DND-41 (cell line): ENCODE measurements around the gene HDGF.

Experiments used
- EZH2 ChIP-seq: IDR thresholded peaks from 3 replicates; pipeline ENCODE4 v1.6.1; 2012; ENCODE audit warnings: borderline replicate concordance, low read depth, mild to moderate bottlenecking, moderate library complexity, low read length, inconsistent platforms; ENCODE audit not compliant: severe bottlenecking
- TF ChIP-seq, protein P1 (sequence below): IDR thresholded peaks from 2 replicates; pipeline ENCODE4 v1.5.1; 2012; ENCODE audit warnings: borderline replicate concordance, low read length, moderate library complexity, mild to moderate bottlenecking; ENCODE audit not compliant: poor library complexity, severe bottlenecking; ENCODE audit errors: extremely low read depth

DNA sequence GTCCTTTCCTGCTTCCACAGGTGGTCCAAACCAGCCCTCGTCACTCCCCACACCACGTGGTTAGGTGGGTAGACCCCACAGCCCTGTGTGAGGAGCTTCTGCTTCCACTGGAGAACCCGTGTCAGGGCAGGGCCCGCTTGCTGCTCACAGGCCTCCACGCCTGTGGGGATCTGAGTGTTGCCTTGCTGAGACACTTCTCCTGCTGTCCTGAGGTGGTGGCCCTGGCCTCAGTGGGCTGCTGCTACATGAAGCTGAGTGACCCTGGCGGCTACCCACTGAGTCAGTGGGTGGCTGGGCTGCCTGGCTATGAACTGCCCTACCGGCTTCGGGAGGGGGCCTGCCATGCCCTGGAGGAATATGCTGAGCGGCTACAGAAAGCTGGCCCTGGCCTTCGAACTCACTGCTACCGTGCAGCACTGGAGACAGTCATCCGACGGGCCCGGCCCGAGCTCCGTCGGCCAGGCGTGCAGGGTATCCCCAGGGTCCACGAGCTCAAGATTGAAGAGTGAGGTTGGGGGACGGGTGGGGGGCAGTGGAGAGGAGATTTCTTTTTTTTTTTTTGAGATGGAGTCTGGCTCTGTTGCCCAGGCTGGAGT is 17.4 kb downstream of the HDGF start:
- TF ChIP-seq, protein P1, sequence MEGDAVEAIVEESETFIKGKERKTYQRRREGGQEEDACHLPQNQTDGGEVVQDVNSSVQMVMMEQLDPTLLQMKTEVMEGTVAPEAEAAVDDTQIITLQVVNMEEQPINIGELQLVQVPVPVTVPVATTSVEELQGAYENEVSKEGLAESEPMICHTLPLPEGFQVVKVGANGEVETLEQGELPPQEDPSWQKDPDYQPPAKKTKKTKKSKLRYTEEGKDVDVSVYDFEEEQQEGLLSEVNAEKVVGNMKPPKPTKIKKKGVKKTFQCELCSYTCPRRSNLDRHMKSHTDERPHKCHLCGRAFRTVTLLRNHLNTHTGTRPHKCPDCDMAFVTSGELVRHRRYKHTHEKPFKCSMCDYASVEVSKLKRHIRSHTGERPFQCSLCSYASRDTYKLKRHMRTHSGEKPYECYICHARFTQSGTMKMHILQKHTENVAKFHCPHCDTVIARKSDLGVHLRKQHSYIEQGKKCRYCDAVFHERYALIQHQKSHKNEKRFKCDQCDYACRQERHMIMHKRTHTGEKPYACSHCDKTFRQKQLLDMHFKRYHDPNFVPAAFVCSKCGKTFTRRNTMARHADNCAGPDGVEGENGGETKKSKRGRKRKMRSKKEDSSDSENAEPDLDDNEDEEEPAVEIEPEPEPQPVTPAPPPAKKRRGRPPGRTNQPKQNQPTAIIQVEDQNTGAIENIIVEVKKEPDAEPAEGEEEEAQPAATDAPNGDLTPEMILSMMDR, result no peak
- TF ChIP-seq EZH2, result no peak
